ENCODE data around the gene TMEM126A.

GRCh38 chr11:85694385-85694980 is 46.7 kb downstream of the TMEM126A start:
- TF ChIP-seq CTCF (IDR thresholded peaks at IDR 0.05) (peak in 4 of 5 experiments; percentile 18 to 28 (median 22)), POLR2A (IDR thresholded peaks at IDR 0.05) (no peak)
